ENCODE data around the gene POLH.
"Not testable (repeated sequence)": the region's sequence is repeated elsewhere in the genome, so short reads cannot be mapped to it uniquely, and the experiment has no call there.

GRCh38 chr6:43589564-43589963 is 13.6 kb downstream of the POLH start:
- TF ChIP-seq ZSCAN29 (IDR thresholded peaks at IDR 0.05); POLR2A (IDR thresholded peaks at IDR 0.05; ENCODE audit: low read depth, low read length); ZNF24 (IDR thresholded peaks at IDR 0.05); PAX5 (IDR thresholded peaks at IDR 0.05; ENCODE audit: borderline replicate concordance, low read depth, low read length); CTCF (IDR thresholded peaks at IDR 0.05 in 2 of 3, conservative IDR thresholded peaks at IDR 0.05 in 1 of 3; ENCODE audit: control insufficient read depth in 2 of 3, extremely low read depth in 1 of 3, insufficient read depth in 1 of 3, low read depth in 3 of 3, low read length in 3 of 3); POLR2AphosphoS2 (IDR thresholded peaks at IDR 0.05; ENCODE audit: low read depth, low read length); REST (IDR thresholded peaks at IDR 0.05; ENCODE audit: low read depth, low read length); MYB (IDR thresholded peaks at IDR 0.05; ENCODE audit: borderline replicate concordance, low read depth, low read length); CEBPB (IDR thresholded peaks at IDR 0.05; ENCODE audit: borderline replicate concordance in 1 of 2, low read depth in 2 of 2, low read length in 2 of 2); MXI1 (IDR thresholded peaks at IDR 0.05; ENCODE audit: low read depth, low read length); PBX3 (IDR thresholded peaks at IDR 0.05; ENCODE audit: insufficient replicate concordance, low read depth, low read length); MYC (IDR thresholded peaks at IDR 0.05; ENCODE audit: insufficient read depth, insufficient read length, insufficient replicate concordance, low read length, severe bottlenecking): not testable (repeated sequence)
